SK-N-SH (cell line): ENCODE data around the gene PAPOLA. TPM values are rescaled to one million over a fixed set of nuclear protein-coding genes. Genes with fewer than 3 reads are reported as not detected.

Source experiments
- CTCF ChIA-PET: fragments of 300-600, 350-600 bp; formaldehyde crosslinking; extraction: SDS; loops from one replicate; lab custom pipeline; 2021; lab: Yijun Ruan, JAX
- POLR2A ChIA-PET: fragments of 350-600 bp; sonication (Branson Sonifier 250); formaldehyde crosslinking; extraction: SDS; loops from one replicate; lab custom pipeline; 2020; ENCODE audit warnings: antibody characterized with exemption, inconsistent platforms; lab: Yijun Ruan, JAX
- DNase-seq: peaks from one replicate; pipeline ENCODE4 v3.0.0; 2012
- H2AFZ ChIP-seq: fragments of 200-600 bp; sonication (generic); 2 replicates; pipeline ENCODE4 v1.8.1; 2016; ENCODE audit warnings: antibody characterized with exemption, mild to moderate bottlenecking, low read depth
- H3F3A ChIP-seq: fragments of 200-600 bp; sonication (generic); replicated peaks from 2 replicates; pipeline ENCODE3; 2016; ENCODE audit warnings: antibody characterized with exemption, mild to moderate bottlenecking; ENCODE audit not compliant: insufficient read depth
- H3K27ac ChIP-seq, 2 experiments: fragments of 200-500 bp in 1 of 2; fragments of 200-600 bp in 1 of 2; sonication (Bioruptor generic) in 1 of 2; sonication (generic), shearing (Covaris generic) in 1 of 2; 2 replicates each; pipeline versions ENCODE4 v1.5.1 to v1.6.1; 2014 to 2016; ENCODE audit warnings: low read depth in 2 of 2, inconsistent platforms in 1 of 2, low read length in 1 of 2, mild to moderate bottlenecking in 1 of 2, mixed read lengths in 1 of 2
- H3K27me3 ChIP-seq: fragments of 200-600 bp; sonication (generic), shearing (Covaris generic); 2 replicates; pipeline ENCODE4 v1.6.1; 2016; ENCODE audit warnings: mixed run types; ENCODE audit not compliant: insufficient read depth
- H3K36me3 ChIP-seq, 2 experiments: fragments of 200-500 bp in 1 of 2; fragments of 200-600 bp in 1 of 2; sonication (Bioruptor generic) in 1 of 2; sonication (generic) in 1 of 2; replicated peaks in 1 of 2; 2 replicates each; pipeline versions ENCODE3 to v1.5.1; 2014 to 2016; ENCODE audit warnings: low read length in 1 of 2, mild to moderate bottlenecking in 1 of 2; ENCODE audit not compliant: insufficient read depth in 2 of 2, control insufficient read depth in 1 of 2
- H3K4me1 ChIP-seq, 2 experiments: fragments of 200-500 bp in 1 of 2; fragments of 200-600 bp in 1 of 2; sonication (Bioruptor generic) in 1 of 2; sonication (generic), shearing (Covaris generic) in 1 of 2; 2 replicates each; pipeline versions ENCODE4 v1.5.1 to v1.6.1; 2014 to 2016; ENCODE audit warnings: low read depth in 1 of 2, low read length in 1 of 2, mixed run types in 1 of 2; ENCODE audit not compliant: insufficient read depth in 2 of 2, control insufficient read depth in 1 of 2
- H3K4me2 ChIP-seq: fragments of 200-600 bp; sonication (generic), shearing (Covaris generic); 2 replicates; pipeline ENCODE4 v1.6.1; 2017; ENCODE audit warnings: mixed run types
- H3K4me3 ChIP-seq, 2 experiments: fragments of 200-500 bp in 1 of 2; fragments of 200-600 bp in 1 of 2; sonication (Bioruptor generic) in 1 of 2; sonication (generic), shearing (Covaris generic) in 1 of 2; 2 replicates each; pipeline versions ENCODE4 v1.5.1 to v1.8.1; 2014 to 2016; ENCODE audit warnings: low read depth in 2 of 2, inconsistent platforms in 1 of 2, low read length in 1 of 2, mild to moderate bottlenecking in 1 of 2, mixed read lengths in 1 of 2, moderate library complexity in 1 of 2
- H3K79me2 ChIP-seq: fragments of 200-600 bp; sonication (generic); 2 replicates; pipeline ENCODE4 v1.8.1; 2017; ENCODE audit warnings: mild to moderate bottlenecking; ENCODE audit not compliant: insufficient read depth
- H3K9ac ChIP-seq: fragments of 200-600 bp; sonication (generic); 2 replicates; pipeline ENCODE4 v1.6.1; 2017; ENCODE audit warnings: mixed run types
- H3K9me2 ChIP-seq: fragments of 200-600 bp; sonication (generic); 2 replicates; pipeline ENCODE4 v1.6.1; 2017; ENCODE audit warnings: mixed run types
- H3K9me3 ChIP-seq: fragments of 200-600 bp; sonication (generic); 2 replicates; pipeline ENCODE4 v1.6.1; 2017; ENCODE audit warnings: mixed run types, mild to moderate bottlenecking, moderate library complexity
- H4K20me1 ChIP-seq: fragments of 200-600 bp; sonication (generic); 2 replicates; pipeline ENCODE4 v1.6.1; 2017; ENCODE audit warnings: mild to moderate bottlenecking, mixed run types; ENCODE audit not compliant: insufficient read depth
- CTCF ChIP-seq: fragments of 200-600 bp; sonication (generic); IDR thresholded peaks from 2 replicates; pipeline ENCODE4 v1.6.1; 2017; ENCODE audit warnings: antibody characterized with exemption, mild to moderate bottlenecking, moderate library complexity
- EZH2phosphoT487 ChIP-seq: fragments of 200-600 bp; sonication (generic); IDR thresholded peaks from 2 replicates; pipeline ENCODE4 v1.6.1; 2017; ENCODE audit warnings: low read depth, mixed run types, mild to moderate bottlenecking, antibody characterized with exemption, moderate library complexity, borderline replicate concordance
- FOSL2 ChIP-seq: IDR thresholded peaks from 2 replicates; pipeline ENCODE4 v1.4.0; 2012; ENCODE audit warnings: low read depth, mild to moderate bottlenecking, moderate library complexity, borderline replicate concordance
- IRF3 ChIP-seq: fragments of 150-350 bp; IDR thresholded peaks from 2 replicates; pipeline ENCODE4 v1.6.1; 2016; ENCODE audit warnings: mild to moderate bottlenecking, low read depth, low read length
- NFIC ChIP-seq: IDR thresholded peaks from 2 replicates; pipeline ENCODE4 v1.4.0; 2012; ENCODE audit warnings: borderline replicate concordance
- PBX3 ChIP-seq: IDR thresholded peaks from 2 replicates; pipeline ENCODE4; 2012
- RAD21 ChIP-seq: IDR thresholded peaks from 2 replicates; pipeline ENCODE4 v1.6.1; 2012; ENCODE audit warnings: mild to moderate bottlenecking, low read length
- REST ChIP-seq: IDR thresholded peaks from 2 replicates; pipeline ENCODE4 v1.6.1; 2012; ENCODE audit warnings: mild to moderate bottlenecking, low read depth, low read length, moderate library complexity
- RFX5 ChIP-seq: IDR thresholded peaks from 2 replicates; pipeline ENCODE4 v1.6.1; 2012; ENCODE audit warnings: mild to moderate bottlenecking, improper control_type of control experiment, low read length
- SIN3A ChIP-seq: IDR thresholded peaks from 2 replicates; pipeline ENCODE4 v1.6.1; 2012; ENCODE audit warnings: low read depth, mild to moderate bottlenecking, low read length, moderate library complexity, borderline replicate concordance
- TCF12 ChIP-seq: IDR thresholded peaks from 2 replicates; pipeline ENCODE4 v1.4.0; 2012
- USF1 ChIP-seq: IDR thresholded peaks from 2 replicates; pipeline ENCODE4 v1.4.0; 2012; ENCODE audit warnings: low read depth, borderline replicate concordance
- USF2 ChIP-seq: fragments of 150-350 bp; IDR thresholded peaks from 2 replicates; pipeline ENCODE4 v1.6.1; 2017; ENCODE audit warnings: antibody characterized with exemption, low read length, low read depth, borderline replicate concordance
- ZBTB33 ChIP-seq: IDR thresholded peaks from 2 replicates; pipeline ENCODE4 v1.4.0; 2012; ENCODE audit warnings: low read depth, borderline replicate concordance
- WGBS: methylation state at CpG from one replicate; pipeline ENCODE4 v1.1.6; 2017; ENCODE audit warnings: low lambda C conversion rate; 5-methylcytosine and 5-hydroxymethylcytosine counted together
- polyA plus RNA-seq, 3 experiments: library from polyadenylated mRNA; depleted of rRNA; stranded (reverse); fragments of >200 nt; gene quantifications; 2 replicates each; pipeline ENCODE4 v1.2.3, GENCODE V29; 2012

Gene PAPOLA
- polyA plus RNA-seq, 1 of the 3 experiments (the other 2 are of a cell fraction), result 53.7 TPM

GRCh38 chr14:96580566-96580965 lies 78.4 kb downstream of the PAPOLA start:
- H4K20me1 ChIP-seq, result no peaks in the 10 kb centered on the region
- no peak for DNase-seq
- H3K36me3 ChIP-seq, result no peaks in the 10 kb centered on the region
- no peak overlapping the region for H3K4me3 ChIP-seq
- H3K4me1 ChIP-seq, result peaks cover 0 to 4% of the 10 kb centered on the region in 2 experiments; a peak in 2 of 4 replicates
- H3F3A ChIP-seq, result no peaks in the 10 kb centered on the region
- WGBS, result 86% methylated on average over 9 of the region's 9 CpGs
- no peak overlapping the region for H3K27ac ChIP-seq
- no peaks in the 10 kb centered on the region for H3K27me3 ChIP-seq
- no peaks in the 10 kb centered on the region for H3K9me2 ChIP-seq
- no peaks in the 10 kb centered on the region for H3K79me2 ChIP-seq
- no peak for TF ChIP-seq USF1
- ChIA-PET CTCF (interaction anchor here (0.7 to 11.6 kb wide), 8 partner anchors 9 to 305 kb away, joined by 3 to 170 read pairs (median 5); no protein-coding TSS in a partner anchor), POLR2A (no interaction called here)
- H3K4me2 ChIP-seq, result no peak overlapping the region
- H3K9ac ChIP-seq, result no peak overlapping the region
- no peaks in the 10 kb centered on the region for H3K9me3 ChIP-seq
- no peak overlapping the region for H2AFZ ChIP-seq

GRCh38 chr14:96581026-96581425 lies 78.8 kb downstream of the PAPOLA start:
- POLR2A ChIA-PET, result no interaction called here
- 75% methylated on average over 8 of the region's 8 CpGs for WGBS
- CTCF ChIA-PET, result interaction anchor here (0.7 to 11.6 kb wide), 8 partner anchors 9 to 306 kb away, joined by 3 to 170 read pairs (median 5); no protein-coding TSS in a partner anchor
- TF ChIP-seq USF2 (no peak), REST (no peak), TCF12 (no peak), EZH2phosphoT487 (no peak), CTCF (no peak), RFX5 (no peak), RAD21 (no peak), ZBTB33 (no peak), SIN3A (no peak), IRF3 (no peak), NFIC (no peak), FOSL2 (no peak), PBX3 (no peak)

More at GRCh38 chr14:96581026-96581425, 78.8 kb downstream of the PAPOLA start:
- no peak for DNase-seq
- H2AFZ ChIP-seq, result no peak overlapping the region
- H3K27me3 ChIP-seq, result no peaks in the 10 kb centered on the region
- peaks cover 0 to 4% of the 10 kb centered on the region in 2 experiments; a peak in 1 of 4 replicates for H3K4me1 ChIP-seq
- no peak overlapping the region for H3K4me3 ChIP-seq
- no peaks in the 10 kb centered on the region for H3K79me2 ChIP-seq
- H3K9me3 ChIP-seq, result no peaks in the 10 kb centered on the region
- no peaks in the 10 kb centered on the region for H4K20me1 ChIP-seq
- H3K9me2 ChIP-seq, result no peaks in the 10 kb centered on the region
- no peaks in the 10 kb centered on the region for H3K36me3 ChIP-seq
- no peak overlapping the region for H3K9ac ChIP-seq
- no peak overlapping the region for H3K27ac ChIP-seq
- H3F3A ChIP-seq, result no peaks in the 10 kb centered on the region
- H3K4me2 ChIP-seq, result no peak overlapping the region
